Bronchial epithelial cell (primary cell): ENCODE results near the gene ITPR2. TPM values are rescaled to one million over a fixed set of nuclear protein-coding genes. Genes with fewer than 3 reads are reported as not detected.
A peak's percentile ranks its signal among the peaks of the same experiment; 100 is the strongest.

Experiments
- DNase-seq: peaks from one replicate; pipeline ENCODE4 v3.0.0-alpha.2; 2010; ENCODE audit warnings: low read depth
- FAIRE-seq: peaks from 2 replicates; lab custom pipeline; 2011; peaks lifted over from hg19 to GRCh38; lab: Jason Lieb, UNC
- H3K27me3 ChIP-seq: 2 replicates; pipeline ENCODE4 v1.5.1; 2011; ENCODE audit warnings: low read length; ENCODE audit not compliant: control insufficient read depth, insufficient read depth
- H3K36me3 ChIP-seq: 2 replicates; pipeline ENCODE4 v1.5.1; 2011; ENCODE audit warnings: low read length; ENCODE audit not compliant: control insufficient read depth, insufficient read depth
- H3K4me3 ChIP-seq: 2 replicates; pipeline ENCODE4 v1.5.1; 2011; ENCODE audit warnings: mild to moderate bottlenecking, low read depth, low read length, control low read depth
- total RNA-seq: library from RNA; depleted of rRNA; stranded (reverse); fragments of >200 nt; gene quantifications from 2 replicates; pipeline ENCODE4 v1.2.1, GENCODE V29; 2014
- TF ChIP-seq, protein P1 (sequence below): IDR thresholded peaks from 2 replicates; pipeline ENCODE4 v1.5.1; 2011; ENCODE audit warnings: mild to moderate bottlenecking, moderate library complexity, low read length, control low read depth, inconsistent platforms; ENCODE audit not compliant: insufficient read depth, severe bottlenecking

The ITPR2 gene
- total RNA-seq, 1 donor from 2014 or later: 5.8 TPM

DNA sequence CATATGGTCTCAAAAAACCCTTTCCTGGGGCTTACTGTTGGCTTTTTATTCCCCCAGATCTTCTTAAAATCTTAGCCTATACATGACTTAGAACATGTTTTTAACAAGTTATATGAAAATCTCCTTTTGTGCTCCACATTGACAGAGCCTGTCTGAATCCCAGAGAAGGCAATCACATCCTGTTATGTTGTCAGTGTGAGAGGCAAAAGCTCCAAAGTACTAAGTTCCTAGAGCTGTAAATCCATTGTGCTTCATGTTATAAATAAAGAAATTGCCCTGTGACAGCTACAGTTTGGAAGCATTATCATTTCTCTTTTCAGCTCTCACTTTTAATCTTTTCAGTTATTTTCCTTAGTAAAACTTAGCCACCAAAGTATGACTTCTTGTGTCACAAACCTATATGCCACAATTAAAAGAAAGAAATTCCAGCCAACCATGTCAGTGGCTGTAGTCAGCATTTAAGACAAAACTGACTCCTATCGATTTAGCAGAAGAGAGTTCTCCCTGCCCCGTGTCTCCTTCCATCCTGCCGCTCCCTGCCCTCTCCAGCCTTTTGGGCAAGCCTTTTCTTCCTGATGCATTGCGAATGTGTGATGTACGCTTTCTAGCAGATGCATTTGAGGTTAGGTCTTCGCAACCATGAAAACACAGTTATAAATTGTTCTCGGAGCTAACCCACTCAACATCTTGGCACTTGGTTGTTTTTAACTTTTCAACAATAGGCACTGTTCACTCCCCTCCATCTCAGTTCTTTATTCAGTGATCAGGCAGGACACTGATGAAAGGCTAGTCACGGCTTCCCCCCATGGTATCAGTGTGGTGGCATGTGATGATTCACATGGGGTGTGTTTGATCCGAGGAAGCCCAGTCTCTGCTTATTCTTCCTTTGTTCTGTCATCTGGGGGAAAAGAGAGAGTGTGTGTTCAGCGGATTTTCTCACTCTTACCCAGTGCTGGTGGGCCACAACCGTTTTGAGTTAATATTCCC lies 494.1 kb downstream of the ITPR2 start:
- FAIRE-seq: no peak
- DNase-seq: peak; percentile 83
- Histone ChIP-seq H3K4me3 (no peak overlapping the region), H3K27me3 (no peaks in the 10 kb centered on the region), H3K36me3 (no peaks in the 10 kb centered on the region)
- TF ChIP-seq, protein P1, sequence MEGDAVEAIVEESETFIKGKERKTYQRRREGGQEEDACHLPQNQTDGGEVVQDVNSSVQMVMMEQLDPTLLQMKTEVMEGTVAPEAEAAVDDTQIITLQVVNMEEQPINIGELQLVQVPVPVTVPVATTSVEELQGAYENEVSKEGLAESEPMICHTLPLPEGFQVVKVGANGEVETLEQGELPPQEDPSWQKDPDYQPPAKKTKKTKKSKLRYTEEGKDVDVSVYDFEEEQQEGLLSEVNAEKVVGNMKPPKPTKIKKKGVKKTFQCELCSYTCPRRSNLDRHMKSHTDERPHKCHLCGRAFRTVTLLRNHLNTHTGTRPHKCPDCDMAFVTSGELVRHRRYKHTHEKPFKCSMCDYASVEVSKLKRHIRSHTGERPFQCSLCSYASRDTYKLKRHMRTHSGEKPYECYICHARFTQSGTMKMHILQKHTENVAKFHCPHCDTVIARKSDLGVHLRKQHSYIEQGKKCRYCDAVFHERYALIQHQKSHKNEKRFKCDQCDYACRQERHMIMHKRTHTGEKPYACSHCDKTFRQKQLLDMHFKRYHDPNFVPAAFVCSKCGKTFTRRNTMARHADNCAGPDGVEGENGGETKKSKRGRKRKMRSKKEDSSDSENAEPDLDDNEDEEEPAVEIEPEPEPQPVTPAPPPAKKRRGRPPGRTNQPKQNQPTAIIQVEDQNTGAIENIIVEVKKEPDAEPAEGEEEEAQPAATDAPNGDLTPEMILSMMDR: no peak

DNA sequence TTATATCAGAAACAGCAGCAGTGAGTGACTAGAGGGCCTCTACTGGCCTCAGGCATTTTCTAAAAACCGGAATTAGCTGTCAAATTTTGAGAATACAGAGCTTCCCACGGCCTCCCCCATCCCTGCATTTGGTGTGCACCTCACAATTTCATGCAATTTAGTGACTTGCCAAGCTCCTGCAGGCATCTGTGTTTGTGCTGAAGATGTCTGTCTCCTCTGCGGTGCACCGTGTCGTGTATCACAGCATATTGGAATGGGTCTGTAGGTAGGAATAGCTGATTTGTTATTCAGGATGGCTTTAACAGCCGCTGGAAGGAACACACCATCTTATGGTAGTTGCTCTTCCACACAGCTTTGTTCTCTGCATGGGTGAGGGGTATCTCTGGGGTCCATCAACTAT lies 497.3 kb downstream of the ITPR2 start:
- no peak for FAIRE-seq
- no peaks in the 10 kb centered on the region for H3K36me3 ChIP-seq
- DNase-seq: no peak
- TF ChIP-seq, protein P1: no peak
- no peak overlapping the region for H3K4me3 ChIP-seq
- no peaks in the 10 kb centered on the region for H3K27me3 ChIP-seq

DNA sequence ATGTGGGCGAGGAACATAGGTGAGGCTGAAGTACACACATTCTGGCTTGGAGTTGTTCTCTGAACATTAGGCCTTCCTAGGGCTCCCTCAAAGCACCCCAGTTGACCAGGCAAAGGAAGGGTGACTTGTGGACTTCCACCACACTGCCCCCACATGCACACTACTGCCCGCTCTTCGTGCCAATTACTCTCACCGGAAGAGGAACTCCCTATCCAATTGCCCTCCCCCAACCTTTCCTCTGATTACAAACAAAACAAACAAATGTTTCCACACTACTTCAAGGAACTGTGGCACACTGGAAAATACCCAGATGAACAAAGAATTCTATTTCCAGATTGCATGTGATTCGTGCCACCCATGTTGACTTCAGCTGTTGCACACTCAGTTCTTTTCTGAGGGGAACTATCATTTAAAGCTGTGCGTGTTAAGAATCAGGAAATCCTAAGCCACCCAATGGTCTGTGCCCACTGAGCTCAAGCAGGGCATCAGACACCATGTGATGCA lies 498.3 kb downstream of the ITPR2 start:
- DNase-seq: peak; percentile 19
- FAIRE-seq: no peak
- TF ChIP-seq, protein P1: no peak
- no peaks in the 10 kb centered on the region for H3K27me3 ChIP-seq
- no peak overlapping the region for H3K4me3 ChIP-seq
- no peaks in the 10 kb centered on the region for H3K36me3 ChIP-seq

DNA sequence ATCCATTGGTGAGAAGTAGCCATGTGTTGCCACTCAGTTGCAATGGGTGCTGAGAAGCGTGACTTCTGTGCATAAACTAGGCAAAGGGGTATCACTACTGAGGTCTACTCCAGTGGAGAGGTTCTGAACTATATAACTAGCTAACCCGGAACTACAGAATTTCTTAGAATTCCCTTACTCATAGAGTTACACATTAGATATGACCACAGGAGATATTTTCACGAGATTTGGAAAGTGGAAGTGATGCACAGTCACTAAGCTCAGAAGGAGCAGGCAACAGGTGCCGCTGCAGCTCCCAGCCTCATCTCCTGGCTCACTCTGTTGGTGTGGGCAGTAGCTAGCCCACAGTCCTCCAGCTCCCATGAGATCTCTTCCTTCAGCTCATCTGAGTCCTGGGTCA lies 501.0 kb downstream of the ITPR2 start:
- H3K27me3 ChIP-seq: no peaks in the 10 kb centered on the region
- no peaks in the 10 kb centered on the region for H3K36me3 ChIP-seq
- TF ChIP-seq, protein P1: no peak
- FAIRE-seq (no peak), DNase-seq (no peak)
- no peak overlapping the region for H3K4me3 ChIP-seq

DNA sequence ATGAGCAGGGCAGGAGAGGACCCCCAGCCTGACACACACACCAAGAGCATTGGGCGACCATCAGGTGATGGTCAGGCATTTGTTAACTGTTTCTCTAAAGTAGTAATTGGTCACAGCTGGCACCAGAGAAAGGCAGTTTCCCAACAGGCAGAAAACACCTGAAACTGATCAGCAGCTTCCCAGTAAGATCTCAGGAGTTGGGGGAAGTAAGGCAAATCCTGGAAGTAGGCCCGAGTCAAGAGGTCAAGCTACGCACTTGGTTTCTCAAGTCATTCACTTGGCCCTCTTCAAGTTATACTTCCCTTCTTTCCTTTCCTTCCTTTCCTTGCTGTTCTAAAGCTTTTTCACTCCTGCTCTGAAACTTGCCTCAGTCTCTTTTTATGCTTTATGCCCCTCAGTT lies 501.9 kb downstream of the ITPR2 start:
- Histone ChIP-seq H3K4me3 (no peak overlapping the region), H3K27me3 (no peaks in the 10 kb centered on the region), H3K36me3 (no peaks in the 10 kb centered on the region)
- TF ChIP-seq, protein P1: no peak
- no peak for FAIRE-seq
- no peak for DNase-seq
